Measurements from ENCODE around the gene CACNA2D3.
"Not testable (repeated sequence)": the region's sequence is repeated elsewhere in the genome, so short reads cannot be mapped to it uniquely, and the experiment has no call there.

The CACNA2D3 gene

GRCh38 chr3:54596087-54596486, 473.7 kb downstream of the CACNA2D3 start:
- no peak for DNase-seq

DNA sequence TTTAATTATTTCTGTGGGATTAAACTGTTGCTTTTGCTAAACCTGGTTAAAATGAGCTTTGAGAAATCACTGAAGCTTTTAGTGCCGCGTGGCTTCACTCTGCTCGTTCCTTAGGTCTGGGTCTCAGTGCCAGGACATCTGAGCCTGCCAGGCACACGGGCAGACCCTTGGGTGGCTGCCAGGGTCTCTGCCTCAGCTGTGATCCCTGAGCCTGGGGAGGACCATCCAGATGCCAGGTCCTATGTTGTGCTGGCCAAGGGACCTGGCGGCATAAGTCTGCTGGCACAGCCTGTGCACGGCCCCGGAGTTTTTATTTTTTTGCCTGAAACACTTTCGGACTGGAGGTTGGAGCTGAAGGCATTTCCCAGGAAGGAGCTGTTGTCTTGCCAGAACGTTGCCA, 477.4 kb downstream of the CACNA2D3 start:
- no peak for DNase-seq

DNA sequence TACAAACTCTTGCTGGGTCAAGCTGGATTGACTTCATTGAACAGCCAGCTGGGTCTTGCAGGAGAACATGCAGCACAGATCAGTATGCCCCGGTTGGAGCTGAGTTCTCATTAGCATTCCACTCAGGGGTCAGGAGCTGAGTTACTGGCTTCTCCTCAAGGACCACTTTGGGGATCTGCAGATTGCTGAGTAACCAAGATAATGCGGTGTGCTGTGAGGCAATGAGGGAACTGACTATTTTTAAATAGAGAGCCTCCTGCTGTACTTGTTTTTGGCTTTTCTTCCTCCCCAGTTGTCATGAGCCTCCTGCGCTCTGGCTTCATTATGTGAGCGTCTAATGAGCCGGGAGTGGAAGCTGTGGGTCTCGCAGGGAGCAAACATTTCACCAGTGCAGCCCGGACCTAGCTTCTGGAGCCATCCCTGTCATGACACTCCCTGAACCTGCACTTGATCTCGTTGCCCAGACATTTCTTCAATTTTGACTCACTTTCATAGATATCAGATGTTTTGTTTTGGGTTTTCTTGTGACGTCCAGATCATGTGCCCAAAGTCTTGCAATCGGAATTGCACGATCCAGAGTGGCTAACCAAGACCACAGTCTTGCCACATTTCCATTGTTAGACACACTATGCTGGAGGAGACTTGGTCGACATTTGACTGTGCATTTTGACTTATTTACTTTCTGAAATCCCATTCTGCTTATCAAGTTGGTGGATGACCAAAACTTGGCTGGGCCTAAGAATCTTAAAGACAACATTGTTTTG, 478.3 kb downstream of the CACNA2D3 start:
- DNase-seq: no peak

- no peak for DNase-seq
These were observed 482.1 kb downstream of the CACNA2D3 start for GRCh38 chr3:54604495-54604894.

GRCh38 chr3:54608041-54608440, 485.7 kb downstream of the CACNA2D3 start:
- no peak for DNase-seq

GRCh38 chr3:54619053-54619452, 496.7 kb downstream of the CACNA2D3 start:
- no peak for DNase-seq

DNA sequence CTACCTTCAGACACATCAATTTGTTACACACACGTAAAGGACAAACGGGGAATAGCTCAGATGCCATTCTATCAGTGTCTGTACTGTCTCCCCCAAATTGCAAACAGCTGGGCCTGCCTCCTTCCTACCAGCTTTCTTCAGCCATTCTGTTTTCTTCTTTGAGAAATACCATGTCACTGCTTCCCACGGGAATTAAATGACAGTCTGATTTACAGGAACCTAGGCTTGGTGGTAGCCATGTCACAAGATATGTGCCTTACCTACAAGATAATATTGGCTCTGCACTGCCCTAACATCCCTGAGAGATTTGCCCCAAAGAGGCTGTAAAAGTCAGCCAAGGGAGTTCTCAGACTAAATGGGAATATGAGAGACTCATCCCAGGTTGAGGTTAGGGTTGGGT, 497.2 kb downstream of the CACNA2D3 start:
- DNase-seq: no peak

GRCh38 chr3:54621184-54621583, 498.8 kb downstream of the CACNA2D3 start:
- DNase-seq: no peak

DNA sequence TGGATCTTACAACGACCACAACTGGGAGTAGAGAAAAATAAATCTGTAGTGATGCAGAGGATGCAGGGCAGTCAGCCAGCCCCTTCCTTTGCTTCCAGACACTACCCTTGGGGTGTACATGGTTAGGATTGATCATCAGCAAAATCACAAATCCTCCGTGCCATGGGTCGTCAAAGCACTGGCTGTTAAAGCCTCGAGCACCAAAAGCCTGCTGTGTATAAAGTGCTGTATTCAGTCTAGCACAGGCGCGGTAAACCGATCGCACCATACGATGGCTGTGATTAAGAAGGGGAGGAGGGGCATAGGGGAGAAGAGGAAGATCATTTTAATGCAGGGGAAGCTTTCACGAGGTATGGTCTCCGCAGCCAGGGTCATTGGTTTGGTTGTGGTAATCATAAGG, 500.3 kb downstream of the CACNA2D3 start:
- DNase-seq: no peak

DNA sequence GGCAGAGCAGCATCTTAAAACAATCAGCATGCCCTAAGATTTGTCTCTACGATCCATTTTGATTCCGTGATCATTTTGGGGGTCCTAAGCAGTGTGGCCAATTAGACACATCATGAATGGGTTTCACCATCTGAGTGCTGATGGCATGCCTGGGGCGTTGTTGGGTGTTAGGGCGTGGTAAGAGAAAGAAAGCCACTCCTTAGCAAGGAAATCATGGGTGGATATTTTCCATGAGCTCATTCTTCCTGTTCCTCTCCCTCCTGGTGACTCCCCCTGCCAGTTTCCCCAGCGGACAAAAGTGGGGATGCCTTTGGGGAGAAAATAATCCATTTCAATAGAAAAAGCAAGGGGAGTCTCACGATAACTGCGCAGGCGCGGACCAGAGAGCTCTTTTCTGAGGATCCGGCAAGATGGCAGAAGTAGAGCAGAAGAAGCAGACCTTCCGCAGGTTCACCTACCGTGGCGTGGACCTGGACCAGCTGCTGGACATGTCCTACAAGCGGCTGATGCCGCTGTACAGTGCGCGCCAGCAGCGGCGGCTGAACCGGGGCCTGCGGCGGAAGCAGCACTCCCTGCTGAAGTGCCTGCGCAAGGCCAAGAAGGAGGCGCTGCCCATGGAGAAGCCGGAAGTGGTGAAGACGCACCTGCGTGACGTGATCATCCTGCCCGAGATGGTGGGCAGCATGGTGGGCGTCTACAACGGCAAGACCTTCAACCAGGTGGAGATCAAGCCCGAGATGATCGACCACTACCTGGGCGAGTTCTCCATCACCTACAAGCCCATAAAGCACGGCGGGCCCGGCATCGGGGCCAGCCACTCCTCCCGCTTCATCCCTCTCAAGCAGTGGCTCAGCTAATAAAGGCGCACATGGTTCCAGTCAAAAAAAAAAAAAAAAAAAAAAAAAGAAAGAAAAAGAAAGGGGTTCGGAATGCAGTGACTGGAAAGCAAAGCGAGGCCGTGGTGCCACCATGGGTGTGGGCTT, 503.7 kb downstream of the CACNA2D3 start:
- DNase-seq: no peak

DNA sequence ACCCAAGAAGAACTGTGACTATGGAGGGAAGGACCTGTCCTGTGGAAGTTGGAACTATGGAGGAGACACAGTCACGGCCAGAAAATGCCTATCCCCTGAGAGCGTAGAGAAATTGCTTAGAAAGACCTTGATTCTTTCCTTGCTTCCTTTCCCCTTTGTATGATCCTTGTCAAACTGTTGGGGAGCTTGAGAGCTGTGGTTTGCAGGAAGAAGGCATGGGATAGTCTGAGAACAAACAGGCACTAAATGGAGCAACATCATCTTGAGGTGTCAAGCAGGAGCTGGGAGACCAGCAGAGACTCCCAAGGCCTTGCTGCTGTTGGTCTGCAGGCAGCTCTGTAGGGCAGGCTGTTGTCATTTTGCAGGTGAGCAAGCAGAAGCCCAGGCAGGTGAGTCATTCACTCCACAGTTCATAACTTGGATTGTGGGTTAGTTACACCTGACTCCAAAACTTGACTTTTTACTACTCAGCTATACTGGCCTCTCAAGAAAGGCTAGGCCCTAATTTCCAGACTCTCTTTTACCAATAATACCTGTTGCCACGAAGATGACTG, 506.6 kb downstream of the CACNA2D3 start:
- peak; percentile 3 for DNase-seq

GRCh38 chr3:54630101-54630623, 507.8 kb downstream of the CACNA2D3 start:
- DNase-seq: no peak

GRCh38 chr3:54631001-54631400, 508.6 kb downstream of the CACNA2D3 start:
- not testable (repeated sequence) for DNase-seq

DNA sequence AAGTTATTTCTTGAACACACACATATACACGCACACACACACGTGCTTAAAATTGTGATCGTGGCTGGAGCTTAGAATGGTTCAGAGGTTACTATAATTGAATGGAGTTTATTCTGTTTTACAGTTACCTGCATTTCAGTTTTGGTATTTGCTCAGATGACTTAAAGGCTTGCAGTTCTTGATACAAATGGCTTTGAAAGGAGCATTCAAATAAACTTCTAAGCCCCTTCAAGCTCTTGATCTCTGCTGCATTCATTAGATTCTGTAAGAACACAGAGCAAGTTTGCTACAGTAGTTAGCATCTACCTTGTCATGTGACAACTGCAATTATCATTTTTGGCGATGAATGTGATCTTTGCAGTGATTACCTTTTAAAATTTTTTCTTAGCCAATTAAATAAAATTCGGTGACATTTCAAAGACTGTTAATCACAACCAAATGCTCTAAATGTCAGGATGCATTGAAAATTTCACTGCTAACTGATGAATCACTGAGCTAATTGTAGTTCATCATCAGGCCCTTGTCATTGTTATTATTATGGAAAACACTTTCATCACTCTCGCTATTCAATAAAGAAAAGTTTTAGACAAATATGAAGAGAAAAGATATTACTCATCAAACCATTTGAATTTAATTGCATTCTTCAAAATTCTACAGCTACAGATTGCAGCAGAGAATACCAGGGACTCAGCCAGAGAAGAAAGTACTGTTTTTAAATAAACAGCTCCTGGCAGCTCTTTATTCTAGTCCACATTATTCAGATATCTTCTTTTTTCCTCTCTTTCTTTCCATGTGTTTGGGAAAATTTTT, 509.4 kb downstream of the CACNA2D3 start:
- DNase-seq: no peak

- DNase-seq: no peak
These were observed 509.9 kb downstream of the CACNA2D3 start for GRCh38 chr3:54632326-54632665.

DNA sequence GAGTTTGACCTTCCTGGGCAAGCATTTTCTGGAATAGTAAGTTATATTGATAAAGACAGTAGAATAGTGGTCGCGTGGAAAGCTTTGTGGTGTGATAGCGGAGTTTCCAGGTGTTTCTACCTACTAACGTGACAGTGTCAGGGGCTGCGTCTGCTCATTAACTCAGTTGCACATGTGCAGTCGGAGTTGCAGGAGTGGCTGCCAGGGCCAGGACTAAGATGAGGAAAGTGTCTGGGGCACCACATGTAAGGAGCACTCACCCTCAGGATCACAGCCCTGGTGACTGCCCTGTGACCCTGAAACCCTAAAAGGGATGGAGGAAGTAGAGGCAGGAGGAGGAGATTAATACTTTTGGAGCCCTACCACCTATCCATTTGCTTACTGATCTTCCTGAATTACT, 510.5 kb downstream of the CACNA2D3 start:
- DNase-seq: no peak

GRCh38 chr3:54633444-54634121, 511.2 kb downstream of the CACNA2D3 start:
- no peak for DNase-seq

GRCh38 chr3:54634122-54634469, 511.7 kb downstream of the CACNA2D3 start:
- no peak for DNase-seq

DNA sequence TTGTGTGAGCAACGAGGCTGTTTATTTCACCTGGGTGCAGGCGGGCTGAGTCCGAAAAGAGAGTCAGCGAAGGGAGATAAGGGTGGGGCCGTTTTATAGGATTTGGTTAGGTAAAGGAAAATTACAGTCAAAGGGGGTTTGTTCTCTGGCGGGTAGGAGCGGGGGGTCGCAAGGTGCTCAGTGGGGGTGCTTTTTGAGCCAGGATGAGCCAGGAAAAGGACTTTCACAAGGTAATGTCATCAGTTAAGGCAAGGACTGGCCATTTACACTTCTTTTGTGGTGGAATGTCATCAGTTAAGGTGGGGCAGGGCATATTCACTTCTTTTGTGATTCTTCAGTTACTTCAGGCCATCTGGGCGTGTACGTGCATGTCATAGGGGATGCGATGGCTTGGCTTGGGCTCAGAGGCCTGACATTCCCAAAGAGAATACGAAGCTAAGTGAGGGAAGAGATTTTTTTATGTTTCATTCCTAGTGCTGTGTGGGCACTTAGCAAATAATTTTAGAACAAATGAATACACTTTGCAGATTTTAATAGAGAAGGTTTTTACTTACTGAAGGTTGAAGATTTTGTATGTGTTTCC, 517.5 kb downstream of the CACNA2D3 start:
- not testable (repeated sequence) for DNase-seq

GRCh38 chr3:54641226-54642014, 519.1 kb downstream of the CACNA2D3 start:
- no peak for DNase-seq

DNA sequence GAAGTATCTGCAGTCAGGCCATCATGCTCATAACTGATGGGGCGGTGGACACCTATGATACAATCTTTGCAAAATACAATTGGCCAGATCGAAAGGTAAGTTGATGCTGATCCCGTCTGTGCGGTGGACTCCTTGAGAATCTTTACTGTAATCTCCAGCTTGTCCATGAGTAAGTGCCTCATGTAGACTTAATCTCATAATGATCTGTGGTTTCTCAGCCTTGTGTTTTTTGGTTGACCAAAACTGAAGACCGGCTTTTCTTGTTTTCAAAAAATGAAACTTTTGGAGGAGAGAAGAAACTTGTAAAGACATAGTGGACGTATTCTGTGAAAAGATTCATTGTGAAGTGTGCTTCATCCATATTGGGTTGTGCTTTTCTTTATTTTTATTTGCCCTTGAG, 519.8 kb downstream of the CACNA2D3 start:
- DNase-seq: no peak

Data from kidney glomerular epithelial cell (primary cell).